ENCODE measurements around the gene AKR7A2. TPM values are rescaled to one million over a fixed set of nuclear protein-coding genes. Genes with fewer than 3 reads are reported as not detected.

The AKR7A2 gene
- polyA plus RNA-seq, 3 donors = 19.5 to 117 (median 89.3) TPM

- peaks cover 0 to 2% (median 0%) of the 10 kb centered on the region in 3 donors for H3K27me3 Mint-ChIP-seq (ENCODE audit: low read depth in 3 of 3)
- peaks cover 18% of the 10 kb centered on the region for H3K79me2 ChIP-seq (ENCODE audit: insufficient read depth, low read length)
- no peak overlapping the region for H3K4me3 ChIP-seq (replicated peaks in 1 of 3; ENCODE audit: low read depth in 2 of 3, low read length in 3 of 3)
- H3K36me3 ChIP-seq (replicated peaks in 1 of 2; ENCODE audit: control insufficient read depth in 1 of 2, insufficient read depth in 2 of 2, low read length in 2 of 2) = peaks cover 72 to 96% of the 10 kb centered on the region in 2 donors
- no peaks in the 10 kb centered on the region for H3K4me1 ChIP-seq (ENCODE audit: control insufficient read depth in 1 of 2, insufficient read depth in 2 of 2, low read length in 2 of 2)
- H3K4me2 ChIP-seq (replicated peaks; ENCODE audit: extremely low read depth, low read length, poor library complexity, severe bottlenecking) = no peak overlapping the region
- H3K9me3 ChIP-seq (replicated peaks in 1 of 2; ENCODE audit: control insufficient read depth in 1 of 2, insufficient read depth in 1 of 2, low read length in 2 of 2) = no peaks in the 10 kb centered on the region
- 84% methylated on average over 4 of the region's 5 CpGs for WGBS (ENCODE audit: insufficient coverage)
- TF ChIP-seq, protein P1, sequence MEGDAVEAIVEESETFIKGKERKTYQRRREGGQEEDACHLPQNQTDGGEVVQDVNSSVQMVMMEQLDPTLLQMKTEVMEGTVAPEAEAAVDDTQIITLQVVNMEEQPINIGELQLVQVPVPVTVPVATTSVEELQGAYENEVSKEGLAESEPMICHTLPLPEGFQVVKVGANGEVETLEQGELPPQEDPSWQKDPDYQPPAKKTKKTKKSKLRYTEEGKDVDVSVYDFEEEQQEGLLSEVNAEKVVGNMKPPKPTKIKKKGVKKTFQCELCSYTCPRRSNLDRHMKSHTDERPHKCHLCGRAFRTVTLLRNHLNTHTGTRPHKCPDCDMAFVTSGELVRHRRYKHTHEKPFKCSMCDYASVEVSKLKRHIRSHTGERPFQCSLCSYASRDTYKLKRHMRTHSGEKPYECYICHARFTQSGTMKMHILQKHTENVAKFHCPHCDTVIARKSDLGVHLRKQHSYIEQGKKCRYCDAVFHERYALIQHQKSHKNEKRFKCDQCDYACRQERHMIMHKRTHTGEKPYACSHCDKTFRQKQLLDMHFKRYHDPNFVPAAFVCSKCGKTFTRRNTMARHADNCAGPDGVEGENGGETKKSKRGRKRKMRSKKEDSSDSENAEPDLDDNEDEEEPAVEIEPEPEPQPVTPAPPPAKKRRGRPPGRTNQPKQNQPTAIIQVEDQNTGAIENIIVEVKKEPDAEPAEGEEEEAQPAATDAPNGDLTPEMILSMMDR (IDR thresholded peaks at IDR 0.05) = no peak
- H3K4me1 Mint-ChIP-seq = no peaks in the 10 kb centered on the region
- H2AFZ ChIP-seq (ENCODE audit: insufficient read depth, low read depth, low read length, poor library complexity, severe bottlenecking) = no peak overlapping the region
- H3K27ac ChIP-seq (ENCODE audit: low read depth in 1 of 2, low read length in 2 of 2) = no peak overlapping the region
- intact Hi-C loops (cut with micrococcal nuclease) = no loop called here
- no peak overlapping the region for H3K27ac Mint-ChIP-seq
- H3K9me3 Mint-ChIP-seq = peaks cover 0 to 2% (median 0%) of the 10 kb centered on the region in 7 donors
- no peak overlapping the region for H3K4me3 Mint-ChIP-seq
- H3K27me3 ChIP-seq (ENCODE audit: control insufficient read depth in 2 of 2, insufficient read depth in 2 of 2, low read length in 2 of 2) = no peaks in the 10 kb centered on the region
- H3K9ac ChIP-seq (ENCODE audit: insufficient read depth, low read length, poor library complexity, severe bottlenecking) = no peak overlapping the region
- H3K36me3 Mint-ChIP-seq = peaks cover 76 to 93% of the 10 kb centered on the region in 2 donors
- no peak for DNase-seq
- H4K20me1 ChIP-seq (ENCODE audit: insufficient read depth, low read length) = peaks cover 91% of the 10 kb centered on the region
These were observed 44.3 kb upstream of the AKR7A2 start for GRCh38 chr1:19356266-19356665.

- Histone ChIP-seq H3K9me3 (replicated peaks in 1 of 2; ENCODE audit: control insufficient read depth in 1 of 2, insufficient read depth in 1 of 2, low read length in 2 of 2) (no peaks in the 10 kb centered on the region), H3K9ac (ENCODE audit: insufficient read depth, low read length, poor library complexity, severe bottlenecking) (no peak overlapping the region)
- intact Hi-C loops (cut with micrococcal nuclease) = no loop called here
These were observed 42.6 kb upstream of the AKR7A2 start for GRCh38 chr1:19354531-19354981.

More at GRCh38 chr1:19354531-19354981, 42.6 kb upstream of the AKR7A2 start:
- Histone ChIP-seq H3K4me1 (ENCODE audit: control insufficient read depth in 1 of 2, insufficient read depth in 2 of 2, low read length in 2 of 2) (peaks cover 0 to 3% of the 10 kb centered on the region in 2 donors), H3K4me2 (replicated peaks; ENCODE audit: extremely low read depth, low read length, poor library complexity, severe bottlenecking) (no peak overlapping the region), H3K27me3 (ENCODE audit: control insufficient read depth in 2 of 2, insufficient read depth in 2 of 2, low read length in 2 of 2) (no peaks in the 10 kb centered on the region), H4K20me1 (ENCODE audit: insufficient read depth, low read length) (peaks cover 85% of the 10 kb centered on the region), H3K4me3 (replicated peaks in 1 of 3; ENCODE audit: low read depth in 2 of 3, low read length in 3 of 3) (no peak overlapping the region), H3K36me3 (replicated peaks in 1 of 2; ENCODE audit: control insufficient read depth in 1 of 2, insufficient read depth in 2 of 2, low read length in 2 of 2) (peaks cover 78 to 95% of the 10 kb centered on the region in 2 donors), H3K79me2 (ENCODE audit: insufficient read depth, low read length) (peaks cover 8% of the 10 kb centered on the region), H3K27ac (ENCODE audit: low read depth in 1 of 2, low read length in 2 of 2) (no peak overlapping the region), H2AFZ (ENCODE audit: insufficient read depth, low read depth, low read length, poor library complexity, severe bottlenecking) (no peak overlapping the region)
- Mint-ChIP-seq H3K4me3 (no peak overlapping the region), H3K27ac (peak overlapping the region in 1 of 7 donors; percentile 46), H3K27me3 (ENCODE audit: low read depth in 3 of 3) (peaks cover 0 to 1% (median 0%) of the 10 kb centered on the region in 3 donors), H3K9me3 (peaks cover 0 to 2% (median 0%) of the 10 kb centered on the region in 7 donors), H3K36me3 (peaks cover 79 to 93% of the 10 kb centered on the region in 2 donors), H3K4me1 (peaks cover 2% of the 10 kb centered on the region)
- 100% methylated on average over 4 of the region's 6 CpGs for WGBS (ENCODE audit: insufficient coverage)
- TF ChIP-seq, protein P1 (IDR thresholded peaks at IDR 0.05) = no peak
- DNase-seq = no peak
